H9 (cell line): Measurements from ENCODE around the gene NOS1AP. TPM values are rescaled to one million over a fixed set of nuclear protein-coding genes. Genes with fewer than 3 reads are reported as not detected.

Source experiments
- DNase-seq: peaks from one replicate; pipeline ENCODE4 v3.0.0-alpha.2; 2017
- H2AFZ ChIP-seq: one replicate; pipeline ENCODE4 v1.6.1; 2013; ENCODE audit warnings: mild to moderate bottlenecking, low read length, control low read depth, moderate library complexity
- H2AK5ac ChIP-seq: 2 replicates; pipeline ENCODE4 v1.6.1; 2013; ENCODE audit warnings: low read length, control low read depth, mixed read lengths; ENCODE audit not compliant: insufficient read length
- H2BK120ac ChIP-seq: one replicate; pipeline ENCODE4 v1.6.1; 2013; ENCODE audit warnings: low read depth, mild to moderate bottlenecking, low read length, control low read depth, inconsistent platforms; ENCODE audit not compliant: poor library complexity, severe bottlenecking
- H2BK12ac ChIP-seq: 2 replicates; pipeline ENCODE4 v1.6.1; 2013; ENCODE audit warnings: low read length, control low read depth, mixed read lengths, low read depth; ENCODE audit not compliant: insufficient read length
- H2BK15ac ChIP-seq: 2 replicates; pipeline ENCODE4 v1.6.1; 2013; ENCODE audit warnings: low read depth, low read length, control low read depth
- H2BK20ac ChIP-seq: one replicate; pipeline ENCODE4 v1.6.1; 2013; ENCODE audit warnings: low read depth, mild to moderate bottlenecking, low read length, control low read depth, inconsistent platforms; ENCODE audit not compliant: poor library complexity, severe bottlenecking
- H2BK5ac ChIP-seq: 2 replicates; pipeline ENCODE4 v1.6.1; 2013; ENCODE audit warnings: low read length, control low read depth, mixed read lengths; ENCODE audit not compliant: insufficient read length
- H3K14ac ChIP-seq: 2 replicates; pipeline ENCODE4 v1.6.1; 2013; ENCODE audit warnings: low read length, control low read depth; ENCODE audit not compliant: insufficient read depth
- H3K18ac ChIP-seq: 2 replicates; pipeline ENCODE4 v1.6.1; 2013; ENCODE audit warnings: low read depth, mild to moderate bottlenecking, mixed read lengths, low read length, control low read depth; ENCODE audit not compliant: insufficient read length
- H3K23ac ChIP-seq: 2 replicates; pipeline ENCODE4 v1.6.1; 2013; ENCODE audit warnings: low read length, control low read depth, mixed read lengths, low read depth; ENCODE audit not compliant: insufficient read length
- H3K23me2 ChIP-seq: 2 replicates; pipeline ENCODE4 v1.6.1; 2013; ENCODE audit warnings: low read depth, mild to moderate bottlenecking, mixed read lengths, low read length, control low read depth; ENCODE audit not compliant: insufficient read length, poor library complexity, severe bottlenecking
- H3K27ac ChIP-seq: 2 replicates; pipeline ENCODE4 v1.5.1; 2013; ENCODE audit warnings: low read length, control low read depth, mixed read lengths, low read depth; ENCODE audit not compliant: insufficient read length
- H3K27me3 ChIP-seq: 2 replicates; pipeline ENCODE4 v1.6.1; 2013; ENCODE audit warnings: low read length, control low read depth, inconsistent platforms; ENCODE audit not compliant: insufficient read depth
- H3K4ac ChIP-seq: 2 replicates; pipeline ENCODE4 v1.6.1; 2013; ENCODE audit warnings: low read depth, mild to moderate bottlenecking, control low read depth, inconsistent platforms, low read length, moderate library complexity
- H3K4me1 ChIP-seq: 2 replicates; pipeline ENCODE4 v1.6.1; 2013; ENCODE audit warnings: low read length, control low read depth, inconsistent platforms; ENCODE audit not compliant: insufficient read depth
- H3K4me2 ChIP-seq: 2 replicates; pipeline ENCODE4 v1.6.1; 2013; ENCODE audit warnings: low read length, control low read depth, mixed read lengths; ENCODE audit not compliant: insufficient read length, insufficient read depth
- H3K56ac ChIP-seq: 2 replicates; pipeline ENCODE4 v1.6.1; 2013; ENCODE audit warnings: low read depth, mild to moderate bottlenecking, mixed read lengths, low read length, control low read depth; ENCODE audit not compliant: insufficient read length
- H3K79me1 ChIP-seq: 2 replicates; pipeline ENCODE4 v1.6.1; 2013; ENCODE audit warnings: low read depth, mild to moderate bottlenecking, moderate library complexity, low read length, control low read depth, inconsistent platforms; ENCODE audit not compliant: insufficient read depth, poor library complexity, severe bottlenecking
- H3K79me2 ChIP-seq: 2 replicates; pipeline ENCODE4 v1.6.1; 2013; ENCODE audit warnings: low read length, control low read depth, inconsistent platforms; ENCODE audit not compliant: insufficient read depth
- H3K9ac ChIP-seq: 2 replicates; pipeline ENCODE4 v1.6.1; 2013; ENCODE audit warnings: low read length, control low read depth, mixed read lengths; ENCODE audit not compliant: insufficient read length; ENCODE audit errors: extremely low read depth
- H3K9me3 ChIP-seq: one replicate; pipeline ENCODE4 v1.6.1; 2013; ENCODE audit warnings: low read depth, low read length, inconsistent platforms; ENCODE audit not compliant: control insufficient read depth
- H3T11ph ChIP-seq: one replicate; pipeline ENCODE4 v1.6.1; 2013; ENCODE audit warnings: mild to moderate bottlenecking, low read length, control low read depth, inconsistent platforms
- H4K20me1 ChIP-seq: one replicate; pipeline ENCODE4 v1.6.1; 2013; ENCODE audit not compliant: control insufficient read depth, insufficient read length, insufficient read depth
- H4K5ac ChIP-seq: 2 replicates; pipeline ENCODE4 v1.6.1; 2013; ENCODE audit warnings: low read depth, mild to moderate bottlenecking, mixed read lengths, low read length, control low read depth; ENCODE audit not compliant: insufficient read length
- H4K8ac ChIP-seq: replicated peaks from 2 replicates; pipeline ENCODE4 v1.6.1; 2013; ENCODE audit warnings: low read length, control low read depth, mixed read lengths, low read depth; ENCODE audit not compliant: insufficient read length
- H4K91ac ChIP-seq: 2 replicates; pipeline ENCODE4 v1.6.1; 2013; ENCODE audit warnings: low read depth, mild to moderate bottlenecking, moderate library complexity, mixed read lengths, low read length, control low read depth; ENCODE audit not compliant: insufficient read length
- H3K27ac Mint-ChIP-seq, 3 experiments: 2 replicates in 2 of 3; 3 replicates in 1 of 3; pipeline ENCODE4 v1.8.0; 2020 to 2021; ENCODE audit warnings: mixed read lengths in 3 of 3, mild to moderate bottlenecking in 1 of 3, moderate library complexity in 1 of 3
- H3K27me3 Mint-ChIP-seq: 2 replicates; pipeline ENCODE4 v1.8.0; 2021; ENCODE audit warnings: low read depth, mild to moderate bottlenecking, moderate library complexity, mixed read lengths
- H3K36me3 Mint-ChIP-seq, 3 experiments: 2 replicates in 2 of 3; 3 replicates in 1 of 3; pipeline ENCODE4 v1.8.0; 2020 to 2021; ENCODE audit warnings: low read depth in 3 of 3, mixed read lengths in 3 of 3; ENCODE audit not compliant: insufficient read depth in 1 of 3
- H3K4me1 Mint-ChIP-seq, 2 experiments: 2 replicates each; pipeline ENCODE4 v1.8.0; 2020; ENCODE audit warnings: mixed read lengths in 2 of 2
- H3K4me3 Mint-ChIP-seq, 2 experiments: 2 replicates in 1 of 2; 3 replicates in 1 of 2; pipeline ENCODE4 v1.8.0; 2020 to 2021; ENCODE audit warnings: mild to moderate bottlenecking in 2 of 2, mixed read lengths in 2 of 2, moderate library complexity in 1 of 2
- H3K9me3 Mint-ChIP-seq, 2 experiments: 2 replicates in 1 of 2; 3 replicates in 1 of 2; pipeline ENCODE4 v1.8.0; 2020; ENCODE audit warnings: mild to moderate bottlenecking in 2 of 2, mixed read lengths in 2 of 2, moderate library complexity in 1 of 2
- CTCF ChIP-seq: fragments of 200-600 bp; sonication (generic); conservative IDR thresholded peaks from 3 replicates; pipeline ENCODE4 v1.8.0; 2021; ENCODE audit warnings: antibody characterized with exemption, mild to moderate bottlenecking
- WGBS: extraction: QIAGEN DNeasy Blood & Tissue Kit; methylation state at CpG from one replicate; pipeline ENCODE4 v1.1.7; 2013; ENCODE audit warnings: missing lambda C conversion rate, low lambda C conversion rate, mixed read lengths; ENCODE audit not compliant: insufficient read length; ENCODE audit errors: extremely low coverage; 5-methylcytosine and 5-hydroxymethylcytosine counted together
- total RNA-seq: library from RNA; stranded (reverse); gene quantifications from 2 replicates; pipeline ENCODE4 v1.2.1, GENCODE V29; 2021

NOS1AP gene
- total RNA-seq, 1 experiment from 2014 or later = 8.4 TPM

DNA sequence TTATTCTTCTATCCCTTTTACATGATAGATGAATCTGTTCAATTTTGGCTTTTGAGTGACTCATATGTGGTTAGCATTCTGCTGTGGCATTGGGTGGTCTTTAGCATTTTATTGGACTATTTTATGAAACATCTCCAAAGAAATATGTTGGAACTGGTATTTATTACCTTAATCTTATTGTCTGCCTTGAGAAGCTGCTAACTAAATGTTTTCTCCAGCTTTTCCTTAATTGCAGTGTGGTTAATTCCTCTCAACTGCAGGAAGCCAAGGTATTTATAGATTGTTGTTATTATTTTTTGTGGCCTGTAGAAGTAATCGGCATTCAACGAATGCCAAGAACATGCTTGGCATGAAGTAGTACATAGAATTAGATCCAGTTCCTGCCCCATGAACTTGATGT is 64.1 kb downstream of the NOS1AP start:
- Histone ChIP-seq H2BK20ac (no peak overlapping the region), H2AFZ (no peak overlapping the region), H3K9ac (no peak overlapping the region), H3K79me2 (no peaks in the 10 kb centered on the region), H2AK5ac (no peak overlapping the region), H3K56ac (no peak overlapping the region), H4K20me1 (peaks cover 3% of the 10 kb centered on the region), H2BK120ac (no peak overlapping the region), H3K14ac (no peak overlapping the region), H2BK5ac (no peak overlapping the region), H2BK15ac (no peak overlapping the region), H2BK12ac (no peak overlapping the region), H3K18ac (no peak overlapping the region), H4K5ac (no peak overlapping the region), H4K91ac (no peak overlapping the region), H3K9me3 (no peaks in the 10 kb centered on the region), H4K8ac (no peak overlapping the region), H3K27me3 (no peaks in the 10 kb centered on the region), H3K4me2 (no peak overlapping the region), H3K79me1 (no peaks in the 10 kb centered on the region), H3K23me2 (no peaks in the 10 kb centered on the region), H3K23ac (no peak overlapping the region), H3K4me1 (peaks cover 6% of the 10 kb centered on the region), H3K27ac (no peak overlapping the region), H3K4ac (no peak overlapping the region), H3T11ph (no peak overlapping the region)
- WGBS = no CpG with 5 or more reads among the region's 2 CpGs
- TF ChIP-seq CTCF = no peak
- Mint-ChIP-seq H3K4me1 (peaks cover 29 to 34% of the 10 kb centered on the region in 2 experiments), H3K4me3 (no peak overlapping the region), H3K27ac (no peak overlapping the region), H3K9me3 (no peaks in the 10 kb centered on the region), H3K27me3 (no peaks in the 10 kb centered on the region), H3K36me3 (no peaks in the 10 kb centered on the region; a peak in 1 of 7 replicates)
- no peak for DNase-seq
